ENCODE results near the gene CDK18. TPM values are rescaled to one million over a fixed set of nuclear protein-coding genes. Genes with fewer than 3 reads are reported as not detected.

CDK18 gene
- total RNA-seq, 1 experiment from 2014 or later, result 0.80 TPM

DNA sequence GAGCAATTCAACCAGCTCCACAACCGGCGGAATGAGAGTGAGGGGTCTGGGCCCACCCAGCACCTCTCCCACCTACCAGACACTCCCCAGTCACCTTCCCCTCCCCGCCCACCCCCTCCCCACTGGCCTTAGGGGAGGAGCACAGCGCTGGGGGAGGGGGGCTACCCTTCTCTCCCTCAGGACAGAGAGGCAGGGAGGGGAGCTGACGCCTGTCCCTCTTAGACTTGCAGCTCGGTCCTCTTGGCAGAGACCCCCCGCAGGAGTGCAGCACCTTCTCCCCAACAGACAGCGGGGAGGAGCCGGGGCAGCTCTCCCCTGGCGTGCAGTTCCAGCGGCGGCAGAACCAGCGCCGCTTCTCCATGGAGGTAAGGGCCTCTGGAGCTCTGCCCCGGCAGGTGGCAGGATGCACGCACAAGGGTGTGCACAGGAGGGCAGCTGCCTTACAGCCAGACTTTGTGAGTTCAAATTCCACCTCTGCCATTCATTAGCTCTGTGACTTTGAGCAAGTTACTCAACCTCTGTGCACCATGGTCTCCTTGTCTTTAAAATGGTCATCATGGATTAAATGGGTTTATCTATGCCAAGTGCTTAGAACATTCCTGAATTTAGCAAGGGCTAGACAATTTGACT, 18.9 kb downstream of the CDK18 start:
- DNase-seq (ENCODE audit: low read depth), result no peak

DNA sequence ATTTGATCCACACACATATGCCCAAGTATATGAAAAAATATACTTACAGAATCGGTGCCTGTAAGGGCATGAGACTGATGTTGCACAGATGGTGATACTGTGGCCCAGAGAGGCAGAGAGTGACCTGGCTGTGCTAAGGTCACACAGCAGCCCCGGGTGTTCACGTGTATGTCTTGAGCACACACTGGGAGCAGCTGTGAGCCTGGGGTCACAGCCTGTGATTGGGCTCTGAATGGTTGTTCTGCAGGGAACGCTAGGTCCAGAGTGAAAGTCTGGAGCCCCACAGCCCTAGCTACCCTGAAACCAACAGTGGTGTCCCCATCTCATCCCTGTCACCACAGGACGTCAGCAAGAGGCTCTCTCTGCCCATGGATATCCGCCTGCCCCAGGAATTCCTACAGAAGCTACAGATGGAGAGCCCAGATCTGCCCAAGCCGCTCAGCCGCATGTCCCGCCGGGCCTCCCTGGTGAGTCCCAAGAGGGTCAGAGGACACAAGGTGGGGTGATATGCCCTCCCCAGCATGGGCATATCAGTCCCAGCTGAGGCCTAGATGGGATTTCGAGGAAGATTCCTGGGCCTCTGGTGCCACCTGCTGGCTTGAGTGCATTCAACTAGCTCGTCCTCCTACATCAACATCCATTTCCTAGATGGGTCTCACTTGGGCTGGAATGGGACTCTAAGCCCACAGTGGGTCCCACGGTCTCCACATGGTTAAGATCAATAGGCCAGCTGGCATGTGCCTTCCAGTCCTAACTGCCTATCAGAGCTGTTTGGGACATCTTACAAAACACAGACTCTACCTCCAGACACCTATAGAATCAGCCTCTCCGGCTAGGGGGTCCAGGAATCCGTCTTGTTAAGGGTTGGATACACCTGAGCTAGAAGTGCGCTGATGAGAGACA, 19.7 kb downstream of the CDK18 start:
- DNase-seq (ENCODE audit: low read depth), result peak; percentile 76

DNA sequence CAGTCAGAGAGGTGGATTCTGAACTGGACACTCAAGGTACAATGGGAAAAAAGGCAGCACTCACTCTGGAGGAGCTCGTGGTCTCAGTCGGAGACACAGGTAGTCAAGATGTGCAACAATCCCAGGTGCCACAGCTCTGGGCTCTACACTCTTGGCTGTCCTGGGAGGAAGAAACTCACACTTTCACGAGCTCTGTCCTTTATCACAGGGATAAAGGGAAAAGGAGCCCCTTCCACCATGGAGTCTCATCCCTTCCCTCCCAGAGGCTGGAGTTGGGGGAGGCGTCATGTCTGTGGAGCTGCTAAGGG, 20.3 kb downstream of the CDK18 start:
- DNase-seq (ENCODE audit: low read depth), result no peak

DNA sequence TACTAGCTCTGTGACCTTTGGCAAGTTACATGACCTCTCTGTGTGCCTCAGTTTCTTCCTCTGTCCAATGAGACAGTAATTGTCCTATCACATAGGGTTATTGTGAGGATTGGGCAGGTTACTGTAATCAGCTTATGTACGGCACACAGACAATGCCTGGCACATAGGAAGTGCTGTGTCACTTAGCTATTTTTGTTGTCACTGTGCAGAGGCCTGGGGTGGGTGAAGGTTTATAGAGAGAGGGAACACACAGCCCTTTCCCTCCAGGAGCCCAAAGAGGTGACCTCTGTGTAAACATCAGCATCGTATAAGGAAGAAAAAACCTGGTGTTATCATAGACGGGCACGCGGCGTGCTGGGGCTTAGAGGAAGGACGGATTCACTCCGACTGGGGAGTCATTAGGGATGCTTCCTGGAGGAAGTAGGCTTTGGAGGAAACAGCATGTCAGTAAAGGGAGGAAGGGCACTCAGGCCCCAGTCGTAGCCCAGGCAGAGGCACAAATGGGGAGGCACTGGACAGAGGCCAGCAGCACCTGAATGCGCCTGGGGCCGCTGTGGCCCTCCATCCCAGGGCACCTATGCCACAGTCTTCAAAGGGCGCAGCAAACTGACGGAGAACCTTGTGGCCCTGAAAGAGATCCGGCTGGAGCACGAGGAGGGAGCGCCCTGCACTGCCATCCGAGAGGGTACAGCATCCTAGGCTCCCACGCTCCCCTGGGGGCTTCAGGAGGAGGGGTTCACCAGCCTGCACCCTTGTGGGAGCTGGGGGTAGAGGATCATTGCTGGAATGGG, 21.2 kb downstream of the CDK18 start:
- DNase-seq (ENCODE audit: low read depth), result no peak

DNA sequence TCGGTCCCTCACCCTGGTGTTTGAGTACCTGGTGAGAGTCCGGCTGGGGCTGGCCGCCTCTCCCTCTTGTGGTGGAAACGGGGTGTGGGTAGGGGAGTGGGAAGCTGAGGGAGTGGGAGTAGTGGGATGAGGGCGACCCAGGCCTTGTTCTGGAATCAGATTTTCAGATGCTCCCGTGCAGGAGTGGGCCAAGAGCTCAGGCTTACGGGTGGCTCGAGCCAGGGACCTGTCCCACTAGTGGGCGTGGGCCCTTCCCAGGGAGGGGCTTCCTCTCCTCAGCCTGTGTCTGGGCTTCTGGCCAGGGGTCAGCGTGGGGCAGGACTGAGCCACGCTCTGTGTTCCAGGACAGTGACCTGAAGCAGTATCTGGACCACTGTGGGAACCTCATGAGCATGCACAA, 22.0 kb downstream of the CDK18 start:
- no peak for DNase-seq (ENCODE audit: low read depth)

DNA sequence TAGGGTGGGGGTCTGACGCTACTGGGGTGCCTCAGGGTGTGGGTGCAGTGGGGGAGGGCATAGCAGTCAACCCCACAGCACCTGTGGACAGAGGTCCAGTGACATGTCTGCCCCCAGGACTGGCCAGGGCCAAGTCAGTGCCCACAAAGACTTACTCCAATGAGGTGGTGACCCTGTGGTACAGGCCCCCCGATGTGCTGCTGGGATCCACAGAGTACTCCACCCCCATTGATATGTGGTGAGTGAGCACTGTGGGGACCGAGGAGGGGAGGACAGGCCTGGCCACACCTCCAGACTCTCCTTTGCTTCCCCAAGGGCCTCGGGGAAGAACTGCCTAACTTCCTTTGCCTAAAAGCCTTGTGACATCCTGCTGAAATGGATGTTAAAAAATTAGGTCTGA, 23.5 kb downstream of the CDK18 start:
- DNase-seq (ENCODE audit: low read depth), result no peak

DNA sequence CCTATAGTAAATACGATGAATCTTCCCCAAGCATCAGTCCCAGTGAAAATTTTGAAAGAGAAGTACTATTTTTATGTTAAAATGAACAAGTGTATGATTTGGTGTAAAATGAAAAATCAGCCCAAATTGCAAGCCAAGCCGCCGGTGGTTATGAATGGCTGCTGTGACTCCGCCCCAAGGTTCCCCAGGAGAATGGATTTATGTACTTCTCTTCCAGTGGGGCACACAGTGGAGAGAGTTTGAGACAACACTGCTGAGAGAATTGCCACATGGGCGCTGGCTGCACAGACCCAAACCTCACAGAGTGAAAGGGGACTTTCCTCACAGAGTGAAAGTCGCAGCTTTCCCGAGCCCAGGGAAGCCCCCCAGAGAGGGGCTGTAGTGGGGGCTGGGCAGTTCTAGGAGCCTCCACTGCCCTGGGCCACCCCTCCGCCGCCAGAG, 24.0 kb downstream of the CDK18 start:
- no peak for DNase-seq (ENCODE audit: low read depth)

DNA sequence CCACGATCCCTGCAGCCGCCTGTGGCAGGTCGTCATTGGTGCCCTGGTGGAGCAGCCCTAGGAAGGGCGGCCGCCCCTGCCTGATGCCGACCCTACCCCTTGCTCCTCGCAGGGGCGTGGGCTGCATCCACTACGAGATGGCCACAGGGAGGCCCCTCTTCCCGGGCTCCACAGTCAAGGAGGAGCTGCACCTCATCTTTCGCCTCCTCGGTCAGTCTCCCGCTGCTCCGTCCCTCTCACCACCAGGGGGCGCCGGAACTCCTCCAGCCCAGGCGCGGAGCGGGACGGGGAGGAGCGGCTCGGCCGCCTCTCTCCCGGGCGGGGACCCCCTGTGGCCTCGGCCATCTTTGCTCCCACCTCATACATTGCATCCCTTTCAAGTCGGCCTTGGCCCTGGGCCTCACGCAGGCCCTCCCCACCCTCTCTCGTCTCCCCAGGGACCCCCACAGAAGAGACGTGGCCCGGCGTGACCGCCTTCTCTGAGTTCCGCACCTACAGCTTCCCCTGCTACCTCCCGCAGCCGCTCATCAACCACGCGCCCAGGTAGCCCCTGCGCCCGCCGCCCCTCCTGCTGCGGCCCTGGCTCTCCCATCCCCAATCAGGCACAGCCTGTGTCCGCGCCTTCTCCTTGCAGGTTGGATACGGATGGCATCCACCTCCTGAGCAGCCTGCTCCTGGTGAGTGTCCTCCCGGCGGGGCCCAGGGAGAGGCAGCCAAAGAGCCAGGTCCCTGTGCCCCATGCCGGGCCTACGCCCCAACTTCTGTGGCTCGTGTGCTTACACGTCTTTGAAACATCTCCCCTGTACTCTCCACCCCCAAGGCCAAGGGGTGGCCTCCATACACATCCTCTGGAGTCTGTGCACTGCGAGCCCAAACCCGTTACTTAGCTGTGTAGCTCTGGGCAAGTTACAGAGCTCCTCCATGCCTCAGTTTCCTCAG, 24.7 kb downstream of the CDK18 start:
- DNase-seq (ENCODE audit: low read depth), result peak; percentile 85

DNA sequence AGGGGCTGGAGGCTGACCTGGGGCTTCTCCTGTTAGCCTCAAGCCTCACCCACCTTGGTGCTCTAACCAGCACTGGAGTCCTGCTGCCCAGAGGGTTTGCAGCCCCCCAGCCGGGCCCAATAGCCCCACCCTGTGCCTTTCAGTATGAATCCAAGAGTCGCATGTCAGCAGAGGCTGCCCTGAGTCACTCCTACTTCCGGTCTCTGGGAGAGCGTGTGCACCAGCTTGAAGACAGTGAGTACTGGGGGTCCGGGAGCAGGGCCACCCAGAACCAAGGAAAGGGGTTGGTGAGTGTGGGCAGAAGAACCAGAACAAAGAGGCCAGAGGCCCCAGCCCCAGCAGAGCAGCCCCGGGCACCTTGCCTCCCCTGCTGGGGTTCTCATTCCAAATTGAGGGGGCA, 25.6 kb downstream of the CDK18 start:
- DNase-seq (ENCODE audit: low read depth), result peak; percentile 71

DNA sequence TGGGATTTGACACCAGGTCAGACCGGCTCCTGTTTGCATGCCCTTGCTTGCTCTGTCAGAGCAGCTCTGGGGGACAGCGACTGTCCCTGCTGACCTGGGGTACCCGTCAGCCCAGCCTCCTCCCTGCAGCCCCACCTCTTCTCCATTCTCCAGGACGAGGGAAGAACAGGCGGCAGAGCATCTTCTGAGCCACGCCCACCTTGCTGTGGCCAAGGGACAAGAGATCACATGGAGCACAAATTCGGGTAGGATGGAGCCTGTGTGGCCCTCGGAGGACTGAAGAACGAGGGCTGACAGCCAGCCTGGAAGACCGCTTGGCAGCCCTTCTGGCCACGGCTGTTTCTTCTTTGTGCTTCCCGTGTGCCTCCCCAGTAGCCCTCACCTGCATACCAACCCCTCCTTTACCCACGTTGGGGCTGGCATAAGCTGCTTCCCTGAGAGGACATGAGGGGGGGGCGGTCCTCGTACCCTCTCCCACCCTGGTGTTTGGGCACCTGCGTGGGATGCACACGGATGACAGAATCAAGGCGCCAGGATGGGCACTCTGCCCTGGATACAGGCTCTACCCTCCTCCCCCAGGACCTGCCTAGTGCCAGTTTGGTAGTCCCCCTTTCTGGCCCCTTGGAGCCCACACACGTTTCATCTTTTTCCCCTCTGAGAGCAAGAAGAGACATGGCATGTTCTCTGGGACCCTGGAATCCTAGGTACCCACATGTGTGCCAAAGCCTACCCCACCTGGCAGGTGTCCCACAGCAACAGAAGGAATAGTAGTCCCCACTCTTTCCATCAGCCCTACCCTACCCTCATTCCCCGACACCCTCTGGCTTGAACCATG, 26.9 kb downstream of the CDK18 start:
- no peak for DNase-seq (ENCODE audit: low read depth)

DNA sequence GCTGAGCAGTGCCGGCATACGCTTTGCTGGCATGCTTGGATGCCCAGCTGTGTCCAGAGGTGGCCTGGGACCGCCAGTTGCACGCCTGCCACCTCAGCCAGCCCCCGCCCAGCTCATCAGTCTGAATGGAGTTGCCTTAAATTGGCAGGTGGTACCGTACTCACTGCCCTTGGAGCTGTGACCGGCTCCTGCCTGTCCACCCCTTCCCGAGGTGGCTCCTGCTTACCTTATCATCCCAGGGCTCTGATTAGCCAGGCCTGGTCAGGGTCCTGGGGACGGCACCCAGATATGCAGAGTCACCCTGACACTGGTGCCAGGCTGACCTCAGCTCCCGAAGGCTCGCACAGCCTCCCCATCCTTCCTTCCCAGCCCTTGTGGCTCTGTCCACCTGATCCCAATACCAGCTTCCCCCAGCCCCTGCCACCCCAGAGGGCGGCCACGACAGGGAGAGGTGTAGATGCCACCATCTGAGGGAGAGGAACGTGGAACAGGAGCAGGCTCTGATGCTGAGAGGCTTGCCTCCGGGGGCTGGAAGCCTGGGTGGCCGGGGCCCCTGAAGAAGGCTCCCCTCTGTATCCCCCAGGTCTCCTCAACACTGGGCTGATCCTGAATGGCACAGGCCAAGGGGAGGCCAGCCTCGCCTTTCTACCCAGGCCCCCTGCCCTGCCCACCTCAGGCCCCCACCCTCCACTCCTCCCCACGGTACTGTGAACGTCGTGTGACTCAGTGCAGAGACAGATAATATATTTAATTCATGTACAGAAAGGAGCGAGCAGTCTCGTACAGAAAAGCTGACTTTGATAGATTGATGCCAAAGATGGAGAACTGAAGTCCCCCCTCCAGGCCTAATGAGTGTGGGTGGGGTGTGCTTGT, 27.8 kb downstream of the CDK18 start:
- no peak for DNase-seq (ENCODE audit: low read depth)

DNA sequence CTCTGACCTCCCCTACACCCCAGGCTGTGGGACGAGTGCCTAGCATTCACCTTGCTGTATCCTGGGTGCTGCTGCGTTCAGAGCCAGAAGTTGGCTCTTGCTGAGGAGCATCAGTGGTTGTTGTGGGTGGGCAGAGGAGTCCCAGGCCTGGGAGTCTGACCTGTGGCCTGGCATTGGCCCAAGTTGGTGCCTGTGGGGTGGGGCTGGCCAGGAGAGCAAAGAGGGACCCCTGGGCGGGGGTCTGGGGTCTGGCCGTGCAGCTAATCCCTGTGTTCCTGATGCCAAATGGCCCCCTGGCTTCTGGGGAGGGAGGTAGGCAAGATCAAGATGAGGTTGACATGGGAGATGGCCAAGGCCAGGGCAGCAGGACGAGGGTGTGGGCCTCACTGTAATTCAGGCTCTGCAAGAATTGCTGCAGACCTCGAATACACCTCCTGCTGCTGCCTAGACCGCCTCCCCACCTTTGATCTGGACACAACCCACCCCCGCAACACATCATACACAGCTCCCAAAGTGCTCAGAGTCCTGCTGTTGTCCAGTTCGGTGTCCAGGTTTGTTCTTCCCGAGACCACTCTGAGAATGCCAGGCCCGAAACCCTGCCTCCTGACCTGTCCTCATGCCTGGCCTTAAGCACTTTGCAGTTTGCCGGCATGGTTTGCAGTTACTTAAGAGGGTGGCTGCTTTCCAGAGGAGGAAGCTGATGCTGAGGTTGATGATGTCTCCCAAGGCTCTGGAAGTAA, 28.7 kb downstream of the CDK18 start:
- DNase-seq (ENCODE audit: low read depth), result no peak

DNA sequence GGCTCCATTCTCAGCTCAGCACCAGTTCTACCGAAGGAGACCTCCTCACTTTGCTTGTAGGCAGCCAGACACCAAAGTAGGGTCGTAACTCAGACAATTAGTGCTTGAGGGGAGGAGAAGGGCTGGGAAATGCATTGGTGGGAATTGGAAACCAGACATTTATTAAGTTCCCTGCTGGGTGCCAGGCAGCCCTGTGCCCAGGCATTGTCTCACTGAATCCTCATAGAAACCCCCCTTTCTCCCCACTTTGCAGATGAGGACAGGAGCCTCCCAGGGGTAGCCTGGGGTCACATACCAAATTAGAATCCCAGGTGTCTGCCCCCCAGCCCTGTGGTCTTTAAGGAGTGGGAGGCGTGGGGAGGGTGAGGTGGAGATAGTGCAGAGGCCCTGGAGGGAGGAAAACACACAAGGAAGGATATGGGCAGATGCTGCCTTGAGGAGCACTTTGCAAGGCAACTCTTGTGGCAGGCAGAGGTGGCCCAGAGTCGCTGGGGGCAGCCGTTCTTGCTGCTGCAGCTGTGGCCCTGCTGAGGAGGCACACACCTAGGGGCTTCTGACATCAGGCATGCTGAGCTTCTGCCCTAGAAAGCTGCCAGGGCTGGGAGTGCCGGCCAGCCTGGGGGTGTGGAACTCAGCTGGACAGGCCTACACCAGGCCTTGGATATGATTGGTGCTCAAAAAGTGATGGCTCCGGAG, 29.4 kb downstream of the CDK18 start:
- DNase-seq (ENCODE audit: low read depth), result no peak

DNA sequence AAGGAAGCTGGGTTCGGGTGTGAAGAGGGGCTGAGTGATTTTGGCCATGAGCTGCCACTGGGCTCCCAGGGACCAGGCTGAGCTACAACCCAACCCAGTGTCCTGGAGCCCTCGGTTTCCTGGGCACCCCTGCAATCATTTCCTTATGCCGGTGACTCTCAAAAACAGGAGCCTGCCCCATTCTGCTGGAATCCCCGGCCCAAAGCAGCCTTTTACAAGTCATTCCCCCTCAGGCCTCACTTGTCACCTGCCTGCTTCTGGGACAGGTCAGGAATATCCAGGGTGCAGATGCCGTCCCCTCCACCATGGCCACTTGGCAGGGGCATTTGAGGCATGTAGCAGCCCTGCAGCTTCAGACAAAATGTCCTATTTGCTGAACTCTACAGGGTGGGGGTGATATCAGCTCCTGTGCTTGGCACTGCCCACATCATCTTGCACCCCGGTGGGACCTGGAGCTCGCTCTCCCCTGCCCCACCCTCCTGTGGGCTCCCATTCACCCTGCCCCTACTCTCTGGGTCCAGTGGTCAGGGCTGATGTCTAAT, 30.0 kb downstream of the CDK18 start:
- DNase-seq (ENCODE audit: low read depth), result no peak

DNA sequence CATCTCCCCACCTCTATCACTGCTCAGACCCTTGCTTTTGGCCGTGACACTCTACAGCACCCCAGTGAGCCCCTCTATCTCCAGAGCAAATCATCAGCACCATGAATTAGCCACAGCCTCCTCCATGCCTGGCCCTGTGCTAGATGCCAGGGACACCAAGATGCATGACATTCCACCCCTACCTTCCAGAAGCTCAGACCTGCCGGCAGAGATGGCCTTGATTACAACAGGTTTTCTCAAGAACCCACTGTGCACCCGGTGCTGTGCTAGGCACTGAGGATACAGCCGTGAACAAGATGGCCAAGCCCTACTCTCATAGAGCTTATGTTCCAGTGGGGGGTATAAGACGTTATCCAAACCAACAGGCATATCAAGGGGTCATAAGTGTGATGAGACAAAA, 30.6 kb downstream of the CDK18 start:
- no peak for DNase-seq (ENCODE audit: low read depth)

DNA sequence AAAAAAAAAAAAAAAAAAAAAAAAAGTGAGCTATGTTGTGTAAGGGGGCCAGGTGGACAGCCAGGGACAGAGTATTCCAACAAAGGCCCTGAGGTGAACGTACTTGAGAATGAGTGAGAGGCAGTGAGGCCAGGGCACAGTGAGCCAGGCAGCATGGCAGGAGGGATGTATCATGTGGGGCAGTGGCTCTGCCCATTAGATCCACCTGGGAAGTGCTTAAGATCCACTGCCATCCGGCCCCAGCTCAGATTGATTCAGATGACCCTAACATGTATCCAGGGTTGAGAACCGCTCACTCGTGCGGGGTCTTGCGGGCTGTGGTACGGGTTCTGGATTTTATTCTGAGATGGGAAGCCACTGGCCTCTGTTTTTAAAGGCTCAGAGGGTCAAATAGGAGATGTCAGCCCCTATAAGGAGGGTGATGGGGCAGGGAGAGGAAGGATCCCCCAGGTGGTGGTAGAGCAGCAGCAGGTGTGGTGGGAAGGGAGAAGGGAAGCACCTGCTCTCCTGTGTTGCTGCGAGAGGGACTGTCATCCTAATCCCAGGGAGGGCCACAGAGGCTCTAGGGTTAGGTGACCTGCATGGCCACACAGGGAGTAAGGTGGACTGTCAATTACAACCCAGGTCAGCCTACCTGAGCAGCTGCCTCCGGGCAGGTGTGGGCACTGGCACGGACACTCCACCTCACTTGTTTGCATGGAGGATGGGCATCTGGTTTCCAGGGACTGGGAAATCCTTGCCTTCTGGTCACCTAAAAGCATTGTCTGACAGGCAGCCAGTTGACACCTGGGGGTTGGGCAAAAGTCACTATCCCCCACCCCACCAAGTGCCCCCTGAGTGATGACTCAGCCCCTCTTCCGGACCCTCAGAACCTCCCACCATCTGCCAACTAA, 31.6 kb downstream of the CDK18 start:
- DNase-seq (ENCODE audit: low read depth), result no peak

All from Daoy (cell line).